GM19328 (cell line): ENCODE measurements around the gene OTX2.

Experiments used
- ATAC-seq: cut with Tn5 transposase; IDR thresholded peaks from one replicate; pipeline ENCODE4 v1.9.1; 2021; ENCODE audit warnings: mild to moderate bottlenecking, moderate library complexity; ENCODE audit not compliant: unreplicated experiment

Gene OTX2

GRCh38 chr14:56812364-56813141, 2.3 kb upstream of the OTX2 start:
- no peak for ATAC-seq

- ATAC-seq = no peak
These were observed 1.5 kb upstream of the OTX2 start for GRCh38 chr14:56811593-56812363.

- no peak for ATAC-seq
These were observed 735 bp upstream of the OTX2 start for GRCh38 chr14:56810836-56811592.

- no peak for ATAC-seq
These were observed 771 bp downstream of the OTX2 start for GRCh38 chr14:56809270-56810146.

- ATAC-seq = no peak
These were observed 1.7 kb downstream of the OTX2 start for GRCh38 chr14:56808383-56809269.

GRCh38 chr14:56808110-56808382, 2.2 kb downstream of the OTX2 start:
- no peak for ATAC-seq

- ATAC-seq = no peak
These were observed 2.7 kb downstream of the OTX2 start for GRCh38 chr14:56807386-56808109.

- no peak for ATAC-seq
These were observed 3.5 kb downstream of the OTX2 start for GRCh38 chr14:56806760-56807159.

GRCh38 chr14:56805992-56806727, 4.1 kb downstream of the OTX2 start:
- no peak for ATAC-seq

- no peak for ATAC-seq
These were observed 4.9 kb downstream of the OTX2 start for GRCh38 chr14:56805201-56805991.

- ATAC-seq = no peak
These were observed 6.3 kb downstream of the OTX2 start for GRCh38 chr14:56803816-56804535.

GRCh38 chr14:56801920-56802319, 8.4 kb downstream of the OTX2 start:
- no peak for ATAC-seq

- no peak for ATAC-seq
These were observed 11.0 kb downstream of the OTX2 start for GRCh38 chr14:56799343-56799645.

- no peak for ATAC-seq
These were observed 11.6 kb downstream of the OTX2 start for GRCh38 chr14:56798447-56799342.

- ATAC-seq = no peak
These were observed 12.5 kb downstream of the OTX2 start for GRCh38 chr14:56797569-56798446.
